SK-N-SH (cell line): Measurements from ENCODE around the gene ZNF385C. TPM values are rescaled to one million over a fixed set of nuclear protein-coding genes. Genes with fewer than 3 reads are reported as not detected.

ENCODE experiments used
- CTCF ChIA-PET: fragments of 300-600, 350-600 bp; formaldehyde crosslinking; extraction: SDS; loops from one replicate; lab custom pipeline; 2021; lab: Yijun Ruan, JAX
- POLR2A ChIA-PET: fragments of 350-600 bp; sonication (Branson Sonifier 250); formaldehyde crosslinking; extraction: SDS; loops from one replicate; lab custom pipeline; 2020; ENCODE audit warnings: antibody characterized with exemption, inconsistent platforms; lab: Yijun Ruan, JAX
- DNase-seq: peaks from one replicate; pipeline ENCODE4 v3.0.0; 2012
- H2AFZ ChIP-seq: fragments of 200-600 bp; sonication (generic); 2 replicates; pipeline ENCODE4 v1.8.1; 2016; ENCODE audit warnings: antibody characterized with exemption, mild to moderate bottlenecking, low read depth
- H3F3A ChIP-seq: fragments of 200-600 bp; sonication (generic); replicated peaks from 2 replicates; pipeline ENCODE3; 2016; ENCODE audit warnings: antibody characterized with exemption, mild to moderate bottlenecking; ENCODE audit not compliant: insufficient read depth
- H3K27ac ChIP-seq, 2 experiments: fragments of 200-500 bp in 1 of 2; fragments of 200-600 bp in 1 of 2; sonication (Bioruptor generic) in 1 of 2; sonication (generic), shearing (Covaris generic) in 1 of 2; 2 replicates each; pipeline versions ENCODE4 v1.5.1 to v1.6.1; 2014 to 2016; ENCODE audit warnings: low read depth in 2 of 2, inconsistent platforms in 1 of 2, low read length in 1 of 2, mild to moderate bottlenecking in 1 of 2, mixed read lengths in 1 of 2
- H3K27me3 ChIP-seq: fragments of 200-600 bp; sonication (generic), shearing (Covaris generic); 2 replicates; pipeline ENCODE4 v1.6.1; 2016; ENCODE audit warnings: mixed run types; ENCODE audit not compliant: insufficient read depth
- H3K36me3 ChIP-seq, 2 experiments: fragments of 200-500 bp in 1 of 2; fragments of 200-600 bp in 1 of 2; sonication (Bioruptor generic) in 1 of 2; sonication (generic) in 1 of 2; replicated peaks in 1 of 2; 2 replicates each; pipeline versions ENCODE3 to v1.5.1; 2014 to 2016; ENCODE audit warnings: low read length in 1 of 2, mild to moderate bottlenecking in 1 of 2; ENCODE audit not compliant: insufficient read depth in 2 of 2, control insufficient read depth in 1 of 2
- H3K4me1 ChIP-seq, 2 experiments: fragments of 200-500 bp in 1 of 2; fragments of 200-600 bp in 1 of 2; sonication (Bioruptor generic) in 1 of 2; sonication (generic), shearing (Covaris generic) in 1 of 2; 2 replicates each; pipeline versions ENCODE4 v1.5.1 to v1.6.1; 2014 to 2016; ENCODE audit warnings: low read depth in 1 of 2, low read length in 1 of 2, mixed run types in 1 of 2; ENCODE audit not compliant: insufficient read depth in 2 of 2, control insufficient read depth in 1 of 2
- H3K4me2 ChIP-seq: fragments of 200-600 bp; sonication (generic), shearing (Covaris generic); 2 replicates; pipeline ENCODE4 v1.6.1; 2017; ENCODE audit warnings: mixed run types
- H3K4me3 ChIP-seq, 2 experiments: fragments of 200-500 bp in 1 of 2; fragments of 200-600 bp in 1 of 2; sonication (Bioruptor generic) in 1 of 2; sonication (generic), shearing (Covaris generic) in 1 of 2; 2 replicates each; pipeline versions ENCODE4 v1.5.1 to v1.8.1; 2014 to 2016; ENCODE audit warnings: low read depth in 2 of 2, inconsistent platforms in 1 of 2, low read length in 1 of 2, mild to moderate bottlenecking in 1 of 2, mixed read lengths in 1 of 2, moderate library complexity in 1 of 2
- H3K79me2 ChIP-seq: fragments of 200-600 bp; sonication (generic); 2 replicates; pipeline ENCODE4 v1.8.1; 2017; ENCODE audit warnings: mild to moderate bottlenecking; ENCODE audit not compliant: insufficient read depth
- H3K9ac ChIP-seq: fragments of 200-600 bp; sonication (generic); 2 replicates; pipeline ENCODE4 v1.6.1; 2017; ENCODE audit warnings: mixed run types
- H3K9me2 ChIP-seq: fragments of 200-600 bp; sonication (generic); 2 replicates; pipeline ENCODE4 v1.6.1; 2017; ENCODE audit warnings: mixed run types
- H3K9me3 ChIP-seq: fragments of 200-600 bp; sonication (generic); 2 replicates; pipeline ENCODE4 v1.6.1; 2017; ENCODE audit warnings: mixed run types, mild to moderate bottlenecking, moderate library complexity
- H4K20me1 ChIP-seq: fragments of 200-600 bp; sonication (generic); 2 replicates; pipeline ENCODE4 v1.6.1; 2017; ENCODE audit warnings: mild to moderate bottlenecking, mixed run types; ENCODE audit not compliant: insufficient read depth
- ELF1 ChIP-seq: IDR thresholded peaks from 2 replicates; pipeline ENCODE4 v1.4.0; 2012
- EP300 ChIP-seq, 2 experiments: IDR thresholded peaks; 2 replicates each; pipeline versions ENCODE4 v1.4.0 to v1.6.1; 2012; ENCODE audit warnings: borderline replicate concordance in 1 of 2, low read depth in 1 of 2, low read length in 1 of 2
- FOXJ3 ChIP-seq: sonication (generic); formaldehyde crosslinking; IDR thresholded peaks from 2 replicates; pipeline ENCODE4 v1.5.1; 2020; ENCODE audit warnings: mild to moderate bottlenecking, missing genetic modification reagents
- GABPA ChIP-seq: IDR thresholded peaks from 2 replicates; pipeline ENCODE4 v1.4.0; 2012; ENCODE audit warnings: low read depth, mild to moderate bottlenecking
- MXI1 ChIP-seq: IDR thresholded peaks from 2 replicates; pipeline ENCODE4 v1.6.1; 2012; ENCODE audit warnings: mild to moderate bottlenecking, low read depth, low read length, improper control_type of control experiment
- NFIC ChIP-seq: IDR thresholded peaks from 2 replicates; pipeline ENCODE4 v1.4.0; 2012; ENCODE audit warnings: borderline replicate concordance
- NRF1 ChIP-seq: IDR thresholded peaks from 2 replicates; pipeline ENCODE4 v1.6.1; 2012; ENCODE audit warnings: low read depth, mild to moderate bottlenecking, low read length
- RAD21 ChIP-seq: IDR thresholded peaks from 2 replicates; pipeline ENCODE4 v1.6.1; 2012; ENCODE audit warnings: mild to moderate bottlenecking, low read length
- RCOR1 ChIP-seq: fragments of 150-350 bp; IDR thresholded peaks from 2 replicates; pipeline ENCODE4 v1.6.1; 2017; ENCODE audit warnings: antibody characterized with exemption, low read length
- RFX5 ChIP-seq: IDR thresholded peaks from 2 replicates; pipeline ENCODE4 v1.6.1; 2012; ENCODE audit warnings: mild to moderate bottlenecking, improper control_type of control experiment, low read length
- RXRA ChIP-seq: IDR thresholded peaks from 2 replicates; pipeline ENCODE4 v1.4.0; 2012; ENCODE audit warnings: low read depth, mild to moderate bottlenecking, borderline replicate concordance
- SMC3 ChIP-seq: IDR thresholded peaks from 2 replicates; pipeline ENCODE4 v1.6.1; 2012; ENCODE audit warnings: low read depth, low read length, improper control_type of control experiment
- TAF1 ChIP-seq: IDR thresholded peaks from 2 replicates; pipeline ENCODE4 v1.6.1; 2012; ENCODE audit warnings: low read depth, mild to moderate bottlenecking, low read length, moderate library complexity, borderline replicate concordance
- TCF12 ChIP-seq: IDR thresholded peaks from 2 replicates; pipeline ENCODE4 v1.4.0; 2012
- TEAD4 ChIP-seq: IDR thresholded peaks from 2 replicates; pipeline ENCODE4 v1.4.0; 2012; ENCODE audit warnings: mild to moderate bottlenecking, borderline replicate concordance; ENCODE audit not compliant: insufficient read depth
- USF1 ChIP-seq: IDR thresholded peaks from 2 replicates; pipeline ENCODE4 v1.4.0; 2012; ENCODE audit warnings: low read depth, borderline replicate concordance
- YY1 ChIP-seq: IDR thresholded peaks from 2 replicates; pipeline ENCODE4 v1.4.0; 2012; ENCODE audit warnings: low read depth, mild to moderate bottlenecking
- WGBS: methylation state at CpG from one replicate; pipeline ENCODE4 v1.1.6; 2017; ENCODE audit warnings: low lambda C conversion rate; 5-methylcytosine and 5-hydroxymethylcytosine counted together
- polyA plus RNA-seq, 3 experiments: library from polyadenylated mRNA; depleted of rRNA; stranded (reverse); fragments of >200 nt; gene quantifications; 2 replicates each; pipeline ENCODE4 v1.2.3, GENCODE V29; 2012
- TF ChIP-seq, protein P1 (sequence below): fragments of 200-600 bp; sonication (generic); IDR thresholded peaks from 2 replicates; pipeline ENCODE4 v1.6.1; 2017; ENCODE audit warnings: antibody characterized with exemption, mild to moderate bottlenecking, moderate library complexity

ZNF385C gene
- polyA plus RNA-seq, 1 of the 3 experiments (the other 2 are of a cell fraction): 0.05 TPM

- Histone ChIP-seq H3F3A (no peaks in the 10 kb centered on the region), H3K9ac (peak within 1 kb of the TSS; percentile 39; the same call in 1 of the 2 replicates), H3K4me2 (peak within 1 kb of the TSS; percentile 87), H3K36me3 (no peaks in the 10 kb centered on the region), H3K4me3 (peak within 1 kb of the TSS; percentile 57 to 60), H3K4me1 (peaks cover 0 to 8% of the 10 kb centered on the region in 2 experiments; a peak in 1 of 4 replicates), H3K27ac (no peak within 1 kb of the TSS), H3K9me2 (no peaks in the 10 kb centered on the region), H3K9me3 (no peaks in the 10 kb centered on the region), H3K79me2 (no peaks in the 10 kb centered on the region), H4K20me1 (no peaks in the 10 kb centered on the region), H2AFZ (peak within 1 kb of the TSS; percentile 89), H3K27me3 (peaks cover 15% of the 10 kb centered on the region)
- TF ChIP-seq, protein P1, sequence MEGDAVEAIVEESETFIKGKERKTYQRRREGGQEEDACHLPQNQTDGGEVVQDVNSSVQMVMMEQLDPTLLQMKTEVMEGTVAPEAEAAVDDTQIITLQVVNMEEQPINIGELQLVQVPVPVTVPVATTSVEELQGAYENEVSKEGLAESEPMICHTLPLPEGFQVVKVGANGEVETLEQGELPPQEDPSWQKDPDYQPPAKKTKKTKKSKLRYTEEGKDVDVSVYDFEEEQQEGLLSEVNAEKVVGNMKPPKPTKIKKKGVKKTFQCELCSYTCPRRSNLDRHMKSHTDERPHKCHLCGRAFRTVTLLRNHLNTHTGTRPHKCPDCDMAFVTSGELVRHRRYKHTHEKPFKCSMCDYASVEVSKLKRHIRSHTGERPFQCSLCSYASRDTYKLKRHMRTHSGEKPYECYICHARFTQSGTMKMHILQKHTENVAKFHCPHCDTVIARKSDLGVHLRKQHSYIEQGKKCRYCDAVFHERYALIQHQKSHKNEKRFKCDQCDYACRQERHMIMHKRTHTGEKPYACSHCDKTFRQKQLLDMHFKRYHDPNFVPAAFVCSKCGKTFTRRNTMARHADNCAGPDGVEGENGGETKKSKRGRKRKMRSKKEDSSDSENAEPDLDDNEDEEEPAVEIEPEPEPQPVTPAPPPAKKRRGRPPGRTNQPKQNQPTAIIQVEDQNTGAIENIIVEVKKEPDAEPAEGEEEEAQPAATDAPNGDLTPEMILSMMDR: peak; percentile 27; the same call in 1 of the 2 replicates
- TF ChIP-seq YY1 (peak; percentile 76), SMC3 (0 out of 2 replicates have a peak, but pooled peaks have one; percentile 11), RFX5 (no peak), RXRA (no peak), TEAD4 (no peak), TAF1 (peak; percentile 74; the same call in 1 of the 2 replicates), USF1 (no peak), EP300 (IDR thresholded peaks at IDR 0.05; ENCODE audit: borderline replicate concordance in 1 of 2, low read depth in 1 of 2, low read length in 1 of 2) (no peak), TCF12 (no peak), GABPA (no peak), NFIC (no peak), NRF1 (no peak), RAD21 (peak; percentile 33; the same call in 1 of the 2 replicates), ELF1 (no peak), MXI1 (peak; percentile 46; the same call in 1 of the 2 replicates), FOXJ3 (CRISPR knock-in tag) (no peak), RCOR1 (no peak)
- peak; percentile 94 for DNase-seq
- WGBS: 7% methylated on average over 14 of the region's 65 CpGs
- ChIA-PET POLR2A (interaction anchor here (0.6 kb wide), 1 partner anchor 462 kb away, joined by 3 read pairs; no protein-coding TSS in a partner anchor), CTCF (interaction anchor here (0.8 to 3.7 kb wide), 12 partner anchors 10 to 131 kb away, joined by 3 to 15 read pairs (median 5); partner anchors contain the start of gene NKIRAS2)
These were observed 47.8 kb downstream of the ZNF385C start, which contains the start of gene C17orf113 for GRCh38 chr17:42050393-42051012. TSS of gene C17orf113 (minus strand) at chr17:42050601. CDS start at chr17:42043376, 7,225 bp downstream.
